WI38 (cell line): Measurements from ENCODE around the gene SLC6A17.

ENCODE experiments used
- H3K4me3 ChIP-seq: 2 replicates; pipeline ENCODE4 v1.5.1; 2011; ENCODE audit warnings: low read depth, mild to moderate bottlenecking, control low read depth, low read length
- TF ChIP-seq, protein P1 (sequence below): IDR thresholded peaks from 2 replicates; pipeline ENCODE4 v1.5.1; 2012; ENCODE audit warnings: low read depth, mild to moderate bottlenecking, control low read depth, low read length

SLC6A17 gene

DNA sequence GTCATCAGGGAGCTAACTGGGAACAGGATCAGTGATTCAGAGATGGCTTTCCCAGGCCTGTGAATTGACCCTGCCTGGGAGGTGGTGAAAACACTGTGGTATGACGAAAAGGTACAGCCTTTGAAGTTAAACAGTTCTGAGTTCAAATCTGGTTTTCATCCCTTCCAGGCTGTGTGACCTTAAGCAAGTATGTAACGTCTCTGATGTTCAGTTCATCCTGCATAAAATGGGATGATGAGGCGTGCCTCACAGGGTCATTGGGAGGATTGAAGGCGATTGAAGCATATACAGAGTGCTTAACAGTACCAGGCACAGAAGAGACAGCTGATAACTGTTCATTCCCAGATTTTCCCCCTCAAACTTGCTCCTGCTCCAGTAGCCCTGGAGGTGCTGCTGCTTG lies 70.8 kb downstream of the SLC6A17 start:
- TF ChIP-seq, protein P1, sequence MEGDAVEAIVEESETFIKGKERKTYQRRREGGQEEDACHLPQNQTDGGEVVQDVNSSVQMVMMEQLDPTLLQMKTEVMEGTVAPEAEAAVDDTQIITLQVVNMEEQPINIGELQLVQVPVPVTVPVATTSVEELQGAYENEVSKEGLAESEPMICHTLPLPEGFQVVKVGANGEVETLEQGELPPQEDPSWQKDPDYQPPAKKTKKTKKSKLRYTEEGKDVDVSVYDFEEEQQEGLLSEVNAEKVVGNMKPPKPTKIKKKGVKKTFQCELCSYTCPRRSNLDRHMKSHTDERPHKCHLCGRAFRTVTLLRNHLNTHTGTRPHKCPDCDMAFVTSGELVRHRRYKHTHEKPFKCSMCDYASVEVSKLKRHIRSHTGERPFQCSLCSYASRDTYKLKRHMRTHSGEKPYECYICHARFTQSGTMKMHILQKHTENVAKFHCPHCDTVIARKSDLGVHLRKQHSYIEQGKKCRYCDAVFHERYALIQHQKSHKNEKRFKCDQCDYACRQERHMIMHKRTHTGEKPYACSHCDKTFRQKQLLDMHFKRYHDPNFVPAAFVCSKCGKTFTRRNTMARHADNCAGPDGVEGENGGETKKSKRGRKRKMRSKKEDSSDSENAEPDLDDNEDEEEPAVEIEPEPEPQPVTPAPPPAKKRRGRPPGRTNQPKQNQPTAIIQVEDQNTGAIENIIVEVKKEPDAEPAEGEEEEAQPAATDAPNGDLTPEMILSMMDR = no peak
- no peak overlapping the region for H3K4me3 ChIP-seq

DNA sequence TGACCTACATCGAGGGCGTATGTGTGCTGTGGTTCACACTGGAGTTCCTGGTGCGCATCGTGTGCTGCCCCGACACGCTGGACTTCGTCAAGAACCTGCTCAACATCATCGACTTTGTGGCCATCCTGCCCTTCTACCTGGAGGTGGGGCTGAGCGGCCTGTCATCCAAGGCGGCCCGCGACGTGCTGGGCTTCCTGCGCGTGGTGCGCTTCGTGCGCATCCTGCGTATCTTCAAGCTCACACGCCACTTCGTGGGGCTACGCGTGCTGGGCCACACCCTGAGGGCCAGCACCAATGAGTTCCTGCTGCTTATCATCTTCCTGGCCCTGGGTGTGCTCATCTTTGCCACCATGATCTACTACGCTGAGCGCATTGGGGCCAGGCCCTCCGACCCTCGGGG lies 72.8 kb downstream of the SLC6A17 start:
- no peak overlapping the region for H3K4me3 ChIP-seq
- TF ChIP-seq, protein P1 = no peak

DNA sequence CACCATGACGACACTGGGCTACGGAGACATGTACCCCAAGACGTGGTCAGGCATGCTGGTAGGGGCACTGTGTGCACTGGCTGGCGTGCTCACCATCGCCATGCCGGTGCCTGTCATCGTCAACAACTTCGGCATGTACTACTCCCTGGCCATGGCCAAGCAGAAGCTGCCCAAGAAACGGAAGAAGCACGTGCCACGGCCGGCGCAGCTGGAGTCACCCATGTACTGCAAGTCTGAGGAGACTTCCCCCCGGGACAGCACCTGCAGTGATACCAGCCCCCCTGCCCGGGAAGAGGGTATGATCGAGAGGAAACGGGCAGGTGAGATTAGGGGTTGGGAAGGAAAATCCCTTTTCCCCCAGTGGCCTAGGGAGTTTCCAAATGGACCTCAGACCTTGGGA lies 73.3 kb downstream of the SLC6A17 start:
- H3K4me3 ChIP-seq = no peak overlapping the region
- TF ChIP-seq, protein P1 = no peak

DNA sequence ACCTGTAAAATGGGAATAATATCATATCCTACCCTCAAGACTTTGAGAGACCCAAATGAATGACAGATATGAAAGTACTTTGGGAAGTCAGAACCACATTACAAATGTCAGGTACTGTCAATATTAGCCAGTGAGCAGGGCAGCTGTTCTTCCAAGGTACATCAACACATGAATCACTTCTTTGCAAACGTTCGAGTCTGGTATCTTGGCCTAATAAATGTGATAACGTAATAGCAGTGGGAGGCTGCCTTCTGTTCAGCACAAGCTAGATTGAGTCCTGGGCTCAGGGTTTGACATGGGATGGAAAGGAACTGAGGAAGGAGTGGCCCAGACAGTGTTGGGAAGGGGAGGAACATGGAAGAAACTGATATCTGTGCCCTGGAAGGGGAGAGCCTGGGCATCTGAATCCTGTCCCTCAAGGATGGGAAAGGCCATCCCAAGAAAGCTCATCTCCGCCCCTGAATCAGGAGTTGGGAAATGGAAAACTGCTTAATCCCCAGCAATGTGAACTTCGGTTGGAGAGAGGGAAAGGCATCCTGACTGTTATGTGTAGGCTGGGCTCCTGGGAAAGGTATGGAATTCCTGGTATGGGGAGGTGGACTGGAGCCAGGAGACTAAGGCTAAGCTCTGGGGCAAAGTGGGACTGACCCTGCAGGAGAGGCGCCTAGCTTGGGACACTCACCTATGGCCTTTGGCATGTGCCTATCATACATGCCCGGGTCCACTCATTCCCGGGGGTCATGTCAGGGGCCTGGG lies 74.1 kb downstream of the SLC6A17 start:
- TF ChIP-seq, protein P1 = no peak

DNA sequence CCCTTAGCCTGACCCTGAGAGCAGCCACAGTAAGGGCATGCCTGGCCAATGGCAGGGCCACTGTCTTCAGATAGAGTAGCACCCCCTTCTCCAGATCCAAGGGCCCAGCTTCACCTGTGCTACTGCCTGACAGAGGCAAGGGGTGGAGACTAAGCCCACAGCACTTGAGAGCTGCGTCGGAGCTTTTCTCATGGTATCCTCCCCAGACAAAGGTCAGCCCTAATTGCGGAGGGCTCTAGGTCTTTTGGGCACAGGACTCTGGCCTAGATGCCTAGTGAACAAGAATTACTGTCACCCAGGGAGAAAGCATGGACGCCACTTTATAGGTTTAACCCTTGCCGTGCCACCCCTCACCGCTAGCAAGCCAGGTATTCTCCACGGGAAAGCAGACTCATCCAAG lies 74.9 kb downstream of the SLC6A17 start:
- TF ChIP-seq, protein P1 = no peak
- H3K4me3 ChIP-seq = no peak overlapping the region

More for the DNA sequence above, 74.1 kb downstream of the SLC6A17 start:
- no peak overlapping the region for H3K4me3 ChIP-seq

DNA sequence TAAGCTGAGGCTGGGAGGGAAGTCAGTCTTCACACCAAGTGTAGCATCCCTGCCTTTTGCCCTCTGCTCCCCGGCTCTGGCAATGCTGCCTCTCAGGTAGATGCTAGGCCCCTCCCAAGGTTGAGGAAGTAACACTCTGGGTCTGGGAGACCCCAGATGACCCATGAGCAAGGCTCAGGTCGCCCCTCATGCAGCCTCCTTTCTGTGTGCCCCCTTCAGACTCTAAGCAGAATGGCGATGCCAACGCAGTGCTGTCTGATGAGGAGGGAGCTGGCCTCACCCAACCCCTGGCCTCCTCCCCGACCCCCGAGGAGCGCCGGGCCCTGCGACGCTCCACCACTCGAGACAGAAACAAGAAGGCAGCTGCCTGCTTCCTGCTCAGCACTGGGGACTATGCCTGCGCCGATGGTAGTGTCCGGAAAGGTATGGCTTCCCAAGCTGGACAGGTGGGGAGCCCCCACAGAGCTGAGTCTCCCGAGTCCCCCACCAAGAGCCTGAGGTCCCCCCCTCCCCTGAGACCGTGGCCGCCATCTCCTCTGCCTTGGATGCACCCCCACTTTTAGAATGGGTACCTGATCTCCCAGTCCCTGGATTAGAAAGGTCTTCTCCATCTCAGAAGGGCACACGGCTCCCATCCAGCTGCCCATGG lies 75.6 kb downstream of the SLC6A17 start:
- TF ChIP-seq, protein P1 = no peak
- H3K4me3 ChIP-seq = no peak overlapping the region

DNA sequence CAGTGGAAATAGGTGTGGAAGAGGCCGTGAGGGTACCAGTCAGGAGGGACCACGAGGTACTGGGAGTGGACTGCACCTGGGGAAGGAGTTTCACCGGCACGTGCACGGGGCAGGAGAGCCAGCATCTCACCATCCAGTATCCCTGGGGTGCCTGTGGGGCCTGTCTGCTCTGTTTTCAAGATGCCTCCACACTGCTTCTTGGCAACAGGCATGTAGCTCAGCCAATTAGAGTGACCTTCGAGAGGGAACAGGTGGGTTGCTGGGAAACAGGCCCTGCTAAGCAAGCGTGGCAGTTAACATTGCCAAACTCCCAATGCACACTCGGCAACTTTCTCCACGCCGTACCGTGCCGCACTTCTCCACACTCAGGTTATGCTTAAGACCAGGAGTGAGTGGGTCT lies 77.5 kb downstream of the SLC6A17 start:
- H3K4me3 ChIP-seq = no peak overlapping the region
- TF ChIP-seq, protein P1 = no peak
